Neural cell (in vitro differentiated cells): Measurements from ENCODE around the gene CARS1. TPM values are rescaled to one million over a fixed set of nuclear protein-coding genes. Genes with fewer than 3 reads are reported as not detected.

Experiments used
- H2AFZ ChIP-seq: fragments of 200-600, 300-800 bp; sonication (generic), shearing (Covaris generic); 2 replicates; pipeline ENCODE4 v1.6.0; 2014; ENCODE audit warnings: low read depth, mild to moderate bottlenecking, antibody characterized with exemption, low read length, moderate library complexity
- H3F3A ChIP-seq: fragments of 200-600 bp; shearing (Covaris generic); 2 replicates; pipeline ENCODE4 v1.6.1; 2016; ENCODE audit warnings: mild to moderate bottlenecking, moderate library complexity, mixed read lengths, antibody characterized with exemption, low read length; ENCODE audit not compliant: insufficient read depth, poor library complexity, severe bottlenecking
- H3K27ac ChIP-seq: fragments of 200-600, 300-800 bp; sonication (generic), shearing (Covaris generic); 2 replicates; pipeline ENCODE4 v1.5.1; 2014; ENCODE audit warnings: mild to moderate bottlenecking, low read length, moderate library complexity
- H3K27me3 ChIP-seq: fragments of 300-800, 200-600 bp; sonication (generic), shearing (Covaris generic); 2 replicates; pipeline ENCODE4 v1.6.0; 2014; ENCODE audit warnings: mild to moderate bottlenecking, low read depth, low read length, moderate library complexity; ENCODE audit not compliant: insufficient read depth
- H3K36me3 ChIP-seq: fragments of 300-800, 200-600 bp; sonication (generic), shearing (Covaris generic); 2 replicates; pipeline ENCODE4 v1.5.1; 2014; ENCODE audit warnings: mild to moderate bottlenecking, antibody characterized with exemption, low read length, moderate library complexity; ENCODE audit not compliant: insufficient read depth
- H3K4me2 ChIP-seq: fragments of 300-800, 200-600 bp; sonication (generic), shearing (Covaris generic); 2 replicates; pipeline ENCODE4 v1.6.0; 2014; ENCODE audit warnings: mild to moderate bottlenecking, low read length
- H3K4me3 ChIP-seq: fragments of 300-800, 200-600 bp; sonication (generic), shearing (Covaris generic); 2 replicates; pipeline ENCODE4 v1.5.1; 2014; ENCODE audit warnings: mild to moderate bottlenecking, low read length, moderate library complexity
- H3K79me2 ChIP-seq: fragments of 200-600 bp; shearing (Covaris generic); replicated peaks from 2 replicates; pipeline ENCODE4 v1.6.0; 2014; ENCODE audit warnings: mild to moderate bottlenecking, low read length, moderate library complexity; ENCODE audit not compliant: insufficient read depth
- H3K9ac ChIP-seq: fragments of 300-800, 200-600 bp; sonication (generic), shearing (Covaris generic); 2 replicates; pipeline ENCODE4 v1.6.1; 2016; ENCODE audit warnings: mild to moderate bottlenecking, low read length, mixed read lengths
- H3K9me2 ChIP-seq: fragments of 200-600 bp; shearing (Covaris generic); 2 replicates; pipeline ENCODE4 v1.6.1; 2016; ENCODE audit warnings: mild to moderate bottlenecking, low read length, mixed read lengths; ENCODE audit not compliant: insufficient read depth
- H3K9me3 ChIP-seq: fragments of 200-600, 300-800 bp; sonication (generic), shearing (Covaris generic); 2 replicates; pipeline ENCODE4 v1.6.1; 2016; ENCODE audit warnings: mild to moderate bottlenecking, mixed run types, low read length, moderate library complexity, mixed read lengths
- H4K20me1 ChIP-seq: fragments of 200-600 bp; shearing (Covaris generic); 2 replicates; pipeline ENCODE4 v1.6.1; 2016; ENCODE audit warnings: mild to moderate bottlenecking, mixed run types; ENCODE audit not compliant: insufficient read depth
- EP300 ChIP-seq: fragments of 450-650 bp; conservative IDR thresholded peaks from 2 replicates; pipeline ENCODE4 v1.6.1; 2014; ENCODE audit warnings: antibody characterized with exemption, mild to moderate bottlenecking, moderate library complexity; ENCODE audit not compliant: poor library complexity, severe bottlenecking
- EZH2 ChIP-seq: fragments of 200-600, 300-800 bp; shearing (Covaris generic), sonication (generic); IDR thresholded peaks from 2 replicates; pipeline ENCODE4 v1.6.1; 2014; ENCODE audit warnings: antibody characterized with exemption, low read length, borderline replicate concordance, mild to moderate bottlenecking; ENCODE audit not compliant: insufficient read depth, poor library complexity, severe bottlenecking
- MXI1 ChIP-seq: fragments of 450-650 bp; conservative IDR thresholded peaks from 2 replicates; pipeline ENCODE4 v1.6.1; 2014; ENCODE audit warnings: antibody characterized with exemption, mild to moderate bottlenecking; ENCODE audit not compliant: poor library complexity, severe bottlenecking
- POLR2AphosphoS5 ChIP-seq: IDR thresholded peaks from 2 replicates; pipeline ENCODE4 v1.6.1; 2012
- RAD21 ChIP-seq: fragments of 450-650 bp; conservative IDR thresholded peaks from 2 replicates; pipeline ENCODE4 v1.6.1; 2014; ENCODE audit warnings: antibody characterized with exemption, mild to moderate bottlenecking, moderate library complexity
- SMC3 ChIP-seq: fragments of 450-650 bp; conservative IDR thresholded peaks from 2 replicates; pipeline ENCODE4 v1.6.1; 2014; ENCODE audit warnings: antibody characterized with exemption, mild to moderate bottlenecking, moderate library complexity; ENCODE audit not compliant: poor library complexity
- TAF1 ChIP-seq: IDR thresholded peaks from 2 replicates; pipeline ENCODE4 v1.6.1; 2012; ENCODE audit warnings: low read depth
- polyA plus RNA-seq: library from polyadenylated mRNA; depleted of rRNA; stranded (reverse); fragments of >200 nt; gene quantifications from 2 replicates; pipeline ENCODE4 v1.2.3, GENCODE V29; 2014
- TF ChIP-seq, protein P1 (sequence below): fragments of 450-650 bp; IDR thresholded peaks from 2 replicates; pipeline ENCODE4 v1.5.1; 2014; ENCODE audit warnings: antibody characterized with exemption, mild to moderate bottlenecking, moderate library complexity; ENCODE audit not compliant: poor library complexity, severe bottlenecking
- TF ChIP-seq, protein P2 (sequence below): IDR thresholded peaks from 2 replicates; pipeline ENCODE4 v1.6.1; 2012; ENCODE audit warnings: borderline replicate concordance

The CARS1 gene
- polyA plus RNA-seq, 1 donor from 2014 or later, result 48.2 TPM

DNA sequence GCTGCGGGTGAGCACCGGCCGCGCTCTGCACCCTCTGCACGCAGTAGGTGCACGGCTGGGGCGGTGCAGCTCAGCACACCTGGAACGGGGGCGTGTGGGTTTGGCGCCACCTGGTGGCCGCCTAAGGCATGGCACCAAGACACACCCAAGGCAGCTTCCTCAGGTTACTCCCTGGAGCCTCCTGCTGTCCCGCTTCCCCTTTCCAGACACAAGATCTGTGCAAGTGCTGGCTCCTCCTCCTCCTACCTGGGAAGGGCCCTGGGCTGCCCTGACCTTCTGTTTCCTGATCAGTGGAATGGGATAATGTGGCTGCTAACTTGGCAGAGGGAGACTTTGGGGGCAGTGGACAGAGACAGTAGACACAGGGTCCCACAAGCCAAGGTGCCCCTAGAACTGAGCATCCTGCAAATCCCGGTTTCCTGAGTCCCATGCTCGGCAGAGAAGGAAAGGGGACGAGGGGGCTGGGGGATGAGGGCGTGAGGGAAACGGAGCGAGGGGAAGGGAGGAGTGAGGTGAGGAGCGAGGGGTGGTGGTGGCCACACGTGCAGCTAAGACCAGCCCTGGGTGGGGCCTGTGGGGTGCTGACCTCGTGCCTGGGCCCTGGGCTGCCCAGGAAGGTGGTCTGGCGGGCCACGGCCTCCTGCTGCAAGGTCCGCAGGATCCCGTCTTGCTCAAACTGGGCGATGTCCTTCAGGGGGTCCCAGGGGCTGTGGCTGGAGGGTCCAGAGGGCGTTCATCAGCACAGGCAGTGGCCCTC is 34.8 kb upstream of the CARS1 start:
- Histone ChIP-seq H3K9me2 (no peaks in the 10 kb centered on the region), H3K79me2 (no peaks in the 10 kb centered on the region), H3K4me2 (no peak overlapping the region), H2AFZ (no peak overlapping the region), H3K9ac (no peak overlapping the region), H3K4me3 (no peak overlapping the region), H3K9me3 (no peaks in the 10 kb centered on the region), H3K27ac (no peak overlapping the region), H3F3A (no peaks in the 10 kb centered on the region), H4K20me1 (no peaks in the 10 kb centered on the region), H3K27me3 (no peaks in the 10 kb centered on the region), H3K36me3 (no peaks in the 10 kb centered on the region)
- TF ChIP-seq, protein P1, sequence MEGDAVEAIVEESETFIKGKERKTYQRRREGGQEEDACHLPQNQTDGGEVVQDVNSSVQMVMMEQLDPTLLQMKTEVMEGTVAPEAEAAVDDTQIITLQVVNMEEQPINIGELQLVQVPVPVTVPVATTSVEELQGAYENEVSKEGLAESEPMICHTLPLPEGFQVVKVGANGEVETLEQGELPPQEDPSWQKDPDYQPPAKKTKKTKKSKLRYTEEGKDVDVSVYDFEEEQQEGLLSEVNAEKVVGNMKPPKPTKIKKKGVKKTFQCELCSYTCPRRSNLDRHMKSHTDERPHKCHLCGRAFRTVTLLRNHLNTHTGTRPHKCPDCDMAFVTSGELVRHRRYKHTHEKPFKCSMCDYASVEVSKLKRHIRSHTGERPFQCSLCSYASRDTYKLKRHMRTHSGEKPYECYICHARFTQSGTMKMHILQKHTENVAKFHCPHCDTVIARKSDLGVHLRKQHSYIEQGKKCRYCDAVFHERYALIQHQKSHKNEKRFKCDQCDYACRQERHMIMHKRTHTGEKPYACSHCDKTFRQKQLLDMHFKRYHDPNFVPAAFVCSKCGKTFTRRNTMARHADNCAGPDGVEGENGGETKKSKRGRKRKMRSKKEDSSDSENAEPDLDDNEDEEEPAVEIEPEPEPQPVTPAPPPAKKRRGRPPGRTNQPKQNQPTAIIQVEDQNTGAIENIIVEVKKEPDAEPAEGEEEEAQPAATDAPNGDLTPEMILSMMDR, result peak; percentile 98
- no peak for TF ChIP-seq MXI1
- no peak for TF ChIP-seq POLR2AphosphoS5
- TF ChIP-seq EP300, result no peak
- TF ChIP-seq SMC3, result peak; percentile 96
- TF ChIP-seq, protein P2, sequence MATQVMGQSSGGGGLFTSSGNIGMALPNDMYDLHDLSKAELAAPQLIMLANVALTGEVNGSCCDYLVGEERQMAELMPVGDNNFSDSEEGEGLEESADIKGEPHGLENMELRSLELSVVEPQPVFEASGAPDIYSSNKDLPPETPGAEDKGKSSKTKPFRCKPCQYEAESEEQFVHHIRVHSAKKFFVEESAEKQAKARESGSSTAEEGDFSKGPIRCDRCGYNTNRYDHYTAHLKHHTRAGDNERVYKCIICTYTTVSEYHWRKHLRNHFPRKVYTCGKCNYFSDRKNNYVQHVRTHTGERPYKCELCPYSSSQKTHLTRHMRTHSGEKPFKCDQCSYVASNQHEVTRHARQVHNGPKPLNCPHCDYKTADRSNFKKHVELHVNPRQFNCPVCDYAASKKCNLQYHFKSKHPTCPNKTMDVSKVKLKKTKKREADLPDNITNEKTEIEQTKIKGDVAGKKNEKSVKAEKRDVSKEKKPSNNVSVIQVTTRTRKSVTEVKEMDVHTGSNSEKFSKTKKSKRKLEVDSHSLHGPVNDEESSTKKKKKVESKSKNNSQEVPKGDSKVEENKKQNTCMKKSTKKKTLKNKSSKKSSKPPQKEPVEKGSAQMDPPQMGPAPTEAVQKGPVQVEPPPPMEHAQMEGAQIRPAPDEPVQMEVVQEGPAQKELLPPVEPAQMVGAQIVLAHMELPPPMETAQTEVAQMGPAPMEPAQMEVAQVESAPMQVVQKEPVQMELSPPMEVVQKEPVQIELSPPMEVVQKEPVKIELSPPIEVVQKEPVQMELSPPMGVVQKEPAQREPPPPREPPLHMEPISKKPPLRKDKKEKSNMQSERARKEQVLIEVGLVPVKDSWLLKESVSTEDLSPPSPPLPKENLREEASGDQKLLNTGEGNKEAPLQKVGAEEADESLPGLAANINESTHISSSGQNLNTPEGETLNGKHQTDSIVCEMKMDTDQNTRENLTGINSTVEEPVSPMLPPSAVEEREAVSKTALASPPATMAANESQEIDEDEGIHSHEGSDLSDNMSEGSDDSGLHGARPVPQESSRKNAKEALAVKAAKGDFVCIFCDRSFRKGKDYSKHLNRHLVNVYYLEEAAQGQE, result no peak
- peak; percentile 91 for TF ChIP-seq RAD21
- TF ChIP-seq TAF1, result no peak
- no peak for TF ChIP-seq EZH2

DNA sequence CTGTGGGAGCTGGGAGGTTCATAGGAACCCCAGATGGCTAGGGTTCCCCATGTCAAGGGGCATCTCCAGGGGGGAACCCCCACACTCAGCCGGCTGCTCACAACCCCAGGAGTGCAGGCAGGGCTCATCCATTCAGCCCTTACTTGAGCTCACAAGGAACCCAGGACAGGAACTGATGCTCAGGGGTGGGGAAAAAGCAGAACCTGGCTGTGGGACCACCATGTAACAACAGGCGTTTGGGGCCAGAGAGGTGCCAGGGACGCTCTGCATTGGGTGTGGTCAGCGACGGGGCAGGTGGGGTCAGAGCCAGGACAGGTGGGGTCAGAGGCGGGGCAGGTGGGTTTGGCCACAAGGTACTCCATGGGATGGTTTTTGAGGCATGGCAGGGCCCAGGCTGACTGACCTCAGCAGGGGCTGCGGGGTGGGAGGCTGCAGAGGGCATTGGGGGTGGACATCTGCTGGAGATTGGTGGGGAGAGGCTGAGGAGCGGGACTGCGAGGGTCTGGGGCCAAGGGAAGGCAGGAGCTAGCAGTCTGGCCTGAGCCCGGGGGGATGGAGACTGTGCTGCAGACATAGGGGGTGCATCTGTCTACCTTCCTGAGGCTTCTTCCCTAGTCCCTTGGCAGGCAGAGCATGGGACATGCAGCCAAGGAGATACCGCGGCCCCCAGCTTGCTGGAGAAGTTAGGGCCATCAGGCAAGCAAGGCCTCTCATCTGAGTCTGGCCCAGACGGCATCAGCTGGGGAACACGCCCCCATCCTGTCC is 34.0 kb upstream of the CARS1 start:
- no peaks in the 10 kb centered on the region for H3K27me3 ChIP-seq
- no peaks in the 10 kb centered on the region for H3K9me3 ChIP-seq
- H3K9me2 ChIP-seq, result no peaks in the 10 kb centered on the region
- H3K4me3 ChIP-seq, result no peak overlapping the region
- no peak overlapping the region for H2AFZ ChIP-seq
- no peak overlapping the region for H3K27ac ChIP-seq
- TF ChIP-seq EZH2 (no peak), SMC3 (no peak), EP300 (no peak), RAD21 (no peak), POLR2AphosphoS5 (no peak), TAF1 (no peak), MXI1 (no peak)
- TF ChIP-seq, protein P2, result no peak
- TF ChIP-seq, protein P1, result no peak
- no peaks in the 10 kb centered on the region for H3K79me2 ChIP-seq
- H3K4me2 ChIP-seq, result no peak overlapping the region
- no peaks in the 10 kb centered on the region for H3F3A ChIP-seq
- H4K20me1 ChIP-seq, result no peaks in the 10 kb centered on the region
- H3K9ac ChIP-seq, result no peak overlapping the region
- H3K36me3 ChIP-seq, result no peaks in the 10 kb centered on the region
